NCI-H69 (cell line): Measurements from ENCODE around the gene TRNT1.

Source experiments
- DNase-seq: peaks from one replicate; lab custom pipeline; 2025; lab: John Stamatoyannopoulos, UW

TRNT1 gene

DNA sequence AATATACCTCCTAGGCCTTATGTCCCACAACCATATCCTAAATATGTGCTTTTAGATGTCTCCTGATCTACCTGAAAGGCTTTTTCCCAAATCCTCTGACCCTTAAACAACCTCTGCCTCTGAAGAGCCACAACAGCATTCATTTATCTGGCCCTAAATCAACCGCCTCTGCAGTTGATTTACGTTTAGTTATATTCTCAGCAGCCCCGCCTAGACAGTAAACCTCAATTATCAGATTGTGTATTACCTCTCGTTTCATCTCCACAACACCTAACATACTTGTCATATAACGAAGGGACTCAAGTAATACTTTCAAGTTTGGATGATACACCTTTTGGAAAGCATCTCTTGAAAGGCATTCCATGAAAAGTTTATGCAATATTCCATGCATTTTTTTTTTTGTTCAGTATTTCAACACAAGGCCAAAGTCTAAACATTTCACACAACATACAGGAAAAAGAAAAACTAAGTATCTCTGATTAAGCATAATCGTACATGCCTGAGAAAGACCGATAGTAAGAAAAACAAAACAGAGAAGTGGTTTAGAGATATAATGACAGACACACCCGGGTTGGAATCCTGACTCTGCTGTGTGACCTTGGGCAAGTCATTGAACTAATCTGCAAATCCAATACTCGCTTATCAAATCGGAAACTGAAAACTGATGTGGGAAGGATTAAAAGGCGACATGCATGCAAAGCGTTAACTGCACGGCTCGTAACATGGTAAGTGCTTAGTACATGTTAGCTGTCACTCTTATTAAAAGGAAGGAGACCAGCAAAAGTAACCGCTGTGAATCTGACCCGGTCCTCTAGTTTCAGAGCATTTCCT, 52.0 kb downstream of the TRNT1 start:
- peak; percentile 24 for DNase-seq

DNA sequence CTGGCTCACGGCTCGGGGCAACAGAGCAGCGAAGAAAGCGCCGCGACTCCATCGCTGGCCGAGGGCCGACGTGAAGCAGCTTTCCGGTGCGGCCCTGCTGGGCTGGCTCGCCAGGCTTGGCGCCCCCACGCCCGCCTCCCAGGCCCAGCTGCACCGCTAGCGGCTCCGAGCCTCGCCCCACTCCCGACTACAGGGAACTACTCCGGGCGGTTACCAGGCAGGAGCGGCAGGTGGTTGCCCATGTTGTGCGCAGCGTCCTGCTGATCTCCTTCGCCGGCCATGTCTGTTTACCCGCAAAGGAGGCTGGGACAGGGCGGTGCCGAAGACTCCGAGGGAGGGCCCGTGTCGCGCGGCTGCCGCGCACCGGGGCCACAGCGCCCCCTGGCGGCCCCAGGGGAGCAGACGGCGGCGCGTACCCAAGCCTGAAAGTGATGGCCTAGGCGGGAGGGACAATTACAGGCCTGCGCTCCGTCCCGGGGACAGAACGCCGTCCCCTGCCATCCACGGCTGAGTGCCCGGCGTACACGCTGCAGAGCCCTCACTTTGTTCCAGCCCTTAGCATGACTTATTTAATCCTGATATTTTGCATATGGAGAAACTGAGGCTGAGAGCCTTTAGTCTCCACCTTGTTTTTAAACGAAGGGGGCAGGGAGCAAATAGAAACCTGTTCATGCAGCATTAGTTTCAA, 52.8 kb downstream of the TRNT1 start, which contains the start of gene CRBN:
CRBN (minus strand) TSS at position 285 of the 688 bp plus-strand sequence; CDS start at position 281, 4 bp downstream.
- peak; percentile 86 for DNase-seq

DNA sequence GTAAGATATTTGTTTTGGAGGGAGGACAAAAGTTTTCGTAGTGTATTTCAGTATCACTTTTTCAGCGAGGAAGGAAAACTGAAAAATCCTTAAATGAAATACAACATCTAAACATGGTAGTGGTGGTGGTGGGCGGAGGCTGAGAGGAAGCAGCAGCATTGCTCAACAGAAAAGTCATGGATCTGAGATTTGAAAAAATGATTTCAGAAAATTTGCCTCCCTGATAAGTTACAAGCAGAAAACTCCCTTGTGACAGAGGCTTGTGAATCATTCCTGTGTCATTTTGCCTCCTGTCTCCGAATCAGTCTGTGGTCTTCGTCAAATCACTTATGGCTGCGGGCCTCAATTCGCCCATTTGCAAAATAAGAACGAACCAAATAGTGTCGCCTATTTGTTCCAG, 53.7 kb downstream of the TRNT1 start:
- DNase-seq: no peak

DNA sequence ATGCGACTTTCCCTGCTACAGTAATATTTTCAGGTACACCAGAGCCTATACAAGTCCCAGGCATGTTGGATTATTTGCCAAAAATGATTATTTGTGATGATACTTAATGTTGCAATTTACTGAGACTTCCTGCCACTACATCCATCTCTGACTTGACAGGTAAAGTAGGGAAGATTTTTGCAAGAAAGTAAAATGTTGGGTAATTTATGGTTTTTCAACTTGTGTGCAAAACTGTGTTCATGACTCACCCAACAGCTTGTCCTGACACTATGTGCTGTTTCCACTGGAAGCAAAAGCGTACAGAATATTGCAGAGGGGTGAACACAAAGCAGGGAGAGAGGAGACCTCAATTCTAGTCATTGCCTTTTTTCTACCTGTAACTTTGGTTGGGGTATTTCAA, 58.1 kb downstream of the TRNT1 start:
- DNase-seq: no peak

DNA sequence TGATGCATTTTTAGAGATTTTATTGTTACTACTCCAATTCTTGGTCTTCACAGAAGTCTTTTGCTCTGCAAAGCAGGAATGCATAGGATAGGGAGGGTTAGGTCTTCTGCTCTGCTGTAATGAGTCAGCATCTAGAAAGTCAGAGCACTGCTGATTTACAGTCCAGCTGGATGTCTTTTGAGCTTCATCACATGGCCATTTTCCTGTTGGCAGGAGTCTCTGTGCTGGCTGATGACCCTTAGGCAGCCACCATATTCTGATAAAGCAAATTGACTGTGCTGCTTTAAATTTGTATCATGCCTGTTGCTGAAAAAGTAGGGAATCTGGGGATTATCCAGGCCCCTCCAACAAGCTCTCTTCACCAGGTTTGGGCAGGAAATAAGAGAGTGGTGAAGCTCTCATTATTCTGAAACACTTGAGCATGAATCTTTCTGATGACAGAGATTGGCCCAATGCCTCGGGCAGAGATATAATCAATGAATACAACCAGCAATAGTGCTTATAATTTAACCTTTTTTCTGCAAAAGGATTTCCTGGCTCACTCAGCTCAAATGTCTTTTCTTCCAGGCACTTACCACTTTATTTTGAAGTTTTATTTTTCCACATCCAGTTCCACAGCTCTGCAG, 62.5 kb downstream of the TRNT1 start:
- no peak for DNase-seq

DNA sequence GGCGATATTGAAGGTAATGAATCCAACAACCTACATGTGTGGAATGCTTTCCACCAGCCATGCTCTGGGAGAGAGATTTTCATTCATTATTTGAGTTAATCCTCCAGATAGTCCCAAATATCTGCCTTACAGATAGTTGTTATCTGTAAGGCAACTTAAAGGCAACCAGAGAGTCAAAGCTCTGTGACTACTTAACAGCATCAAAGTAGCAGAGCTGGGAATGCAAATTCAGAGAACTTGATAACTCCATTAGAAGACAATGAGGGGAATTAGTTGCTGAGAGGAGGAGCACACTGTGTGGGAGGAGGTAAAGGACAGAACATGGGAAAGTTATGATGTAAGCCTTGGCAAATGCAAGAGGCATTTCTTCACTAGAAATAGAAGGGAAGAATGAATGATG, 63.2 kb downstream of the TRNT1 start:
- no peak for DNase-seq

DNA sequence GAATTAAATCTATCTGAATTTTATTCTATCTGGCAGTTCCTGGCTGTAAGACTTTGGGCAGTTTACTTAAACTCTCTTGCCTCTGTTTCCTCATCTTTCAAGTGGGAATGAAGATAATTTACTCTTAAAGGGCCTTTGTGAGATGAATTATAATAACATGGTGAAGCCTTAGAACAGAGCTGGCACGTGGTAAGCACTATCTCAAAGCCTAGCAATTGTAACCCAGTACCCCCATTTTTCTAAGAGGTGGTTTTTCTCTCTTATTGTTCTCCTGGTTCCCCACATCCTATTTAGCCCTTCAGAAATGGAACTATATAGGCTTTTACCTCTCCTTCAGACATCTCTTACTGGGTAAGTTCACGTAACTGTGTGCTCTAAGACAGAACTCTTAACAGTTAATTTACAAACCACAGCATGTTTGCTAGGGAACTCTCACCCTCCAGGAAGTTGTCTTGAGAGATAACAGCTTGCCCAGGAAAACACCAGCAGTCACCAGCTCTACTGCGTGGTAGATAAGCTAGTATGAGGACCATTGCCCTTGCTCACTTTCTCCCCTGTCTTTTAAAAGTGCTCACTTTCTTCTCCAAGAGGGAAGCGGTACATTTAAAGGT, 65.0 kb downstream of the TRNT1 start:
- no peak for DNase-seq

DNA sequence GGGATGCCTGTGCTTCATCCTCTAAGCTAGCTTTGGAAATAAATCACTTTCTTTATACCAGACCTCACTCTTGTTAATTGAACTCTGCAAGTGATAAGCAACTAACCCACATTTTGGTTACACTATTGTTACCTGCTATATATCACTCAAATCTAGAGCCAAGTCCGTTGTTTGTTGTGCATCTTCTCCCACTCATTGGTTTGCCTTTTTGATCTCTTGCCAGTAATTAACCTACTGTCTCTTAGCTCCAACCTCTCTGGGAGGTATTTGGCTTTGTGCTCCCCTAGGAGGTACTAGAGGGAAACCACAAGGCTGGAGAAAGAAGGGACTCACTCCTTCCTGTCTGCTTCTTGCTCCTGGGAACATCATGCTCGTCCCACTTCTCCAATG, 65.5 kb downstream of the TRNT1 start:
- DNase-seq: no peak

DNA sequence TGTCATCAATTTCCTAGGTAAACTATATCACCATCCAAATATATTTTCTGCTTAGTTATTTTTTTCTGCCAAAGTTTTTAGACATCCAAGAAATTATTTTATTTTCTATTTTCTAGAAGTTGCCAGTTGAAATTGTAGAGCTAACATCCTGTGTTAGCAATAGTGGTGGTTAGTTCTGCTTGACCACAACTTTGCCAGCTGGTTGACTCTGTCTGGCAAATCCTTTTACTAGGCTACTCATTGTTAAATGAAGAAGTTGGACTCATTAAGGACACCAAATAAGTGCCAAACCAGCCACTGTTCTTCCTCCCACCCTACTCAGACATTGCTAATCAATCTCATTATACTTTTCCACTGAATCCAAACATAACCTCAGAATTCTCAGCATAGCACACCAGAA, 68.1 kb downstream of the TRNT1 start:
- DNase-seq: no peak

DNA sequence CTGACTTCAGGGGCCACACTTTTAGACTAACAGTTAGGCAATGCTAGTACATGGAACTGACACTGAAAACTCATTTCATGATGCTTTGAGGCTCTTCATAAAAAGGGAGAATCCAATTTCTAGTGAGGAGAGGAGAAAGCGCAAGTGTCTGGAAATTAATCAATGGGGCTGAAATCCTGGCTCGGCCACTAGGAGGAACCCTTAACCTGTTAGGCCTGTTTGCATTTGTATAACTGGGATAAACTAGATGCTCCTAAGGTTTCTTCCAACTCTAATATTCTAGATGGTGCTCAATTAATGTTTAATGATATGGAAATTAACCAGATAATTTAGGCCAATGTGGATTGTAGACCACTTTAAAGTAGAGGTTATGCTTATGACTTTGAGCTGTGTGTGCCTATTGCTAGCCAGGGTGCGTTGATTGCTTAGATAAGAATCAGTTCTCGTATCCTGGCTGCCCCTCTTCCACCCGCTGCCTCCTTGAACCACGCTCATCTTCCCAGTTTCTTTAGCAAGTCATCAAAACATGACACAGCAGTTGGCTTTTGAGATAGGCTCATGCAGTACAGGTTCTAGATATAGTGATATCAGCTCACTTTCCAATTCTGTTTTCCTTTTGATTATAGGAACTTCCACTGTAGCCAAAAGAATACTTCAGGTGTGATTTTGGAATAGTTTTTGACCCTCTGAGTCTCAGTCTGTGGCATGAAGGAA, 69.6 kb downstream of the TRNT1 start:
- DNase-seq: peak; percentile 10
